A549 treated with RU486 at 1 μM for 4 hours (cell line): ENCODE results near the gene ACSS3. TPM values are rescaled to one million over a fixed set of nuclear protein-coding genes. Genes with fewer than 3 reads are reported as not detected.

Experiments used
- total RNA-seq: library from RNA; stranded (reverse); fragments of 200-300 nt; extraction: Qiagen RNA extraction; gene quantifications from 5 replicates; pipeline ENCODE4 v1.2.3, GENCODE V29; 2022; ENCODE audit warnings: low read depth

ACSS3 gene
- not detected in 5 replicates for total RNA-seq

GRCh38 chr12:81077686-81078441 is at the start of gene ACSS3:
TSS of gene ACSS3 (plus strand) at chr12:81078079. CDS start at chr12:81078121, 42 bp downstream.

Other genes starting within 250 kb of the ACSS3 start
- gene LIN7A, start 140.1 kb upstream of the ACSS3 start, total RNA-seq: 0.37 to 0.70 TPM (median 0.51 TPM) in 5 replicates